K562 (cell line): ENCODE measurements around the gene CPVL. TPM values are rescaled to one million over a fixed set of nuclear protein-coding genes. Genes with fewer than 3 reads are reported as not detected.

Source experiments
- ATAC-seq: fragments of 200-7000 bp; cut with Tn5 transposase; 3 replicates; pipeline ENCODE4 v1.9.1; 2020; ENCODE audit warnings: moderate library complexity
- BruUV-seq: library from RNA; stranded (reverse); fragments of 400-500 nt; replicated peaks from 2 replicates; lab custom pipeline; 2021; lab: Mats Ljungman, UMichigan
- CTCF ChIA-PET: fragments of 300-600 bp; formaldehyde crosslinking; extraction: SDS; loops from one replicate; lab custom pipeline; 2021; ENCODE audit warnings: low intra/inter-chr PET ratio; lab: Yijun Ruan, JAX
- POLR2A ChIA-PET: fragments of 300-600, 350-650 bp; sonication (Branson Sonifier 250); formaldehyde crosslinking; extraction: SDS; loops from one replicate; lab custom pipeline; 2021; ENCODE audit warnings: antibody characterized with exemption, inconsistent platforms; lab: Yijun Ruan, JAX
- DNase-seq, 4 experiments: peaks; one replicate each; pipeline versions ENCODE4 v3.0.0 to v3.0.0-alpha.2; 2011 to 2018; ENCODE audit warnings: low spot score in 3 of 4, mixed read lengths in 3 of 4; ENCODE audit errors: extremely low read depth in 1 of 4
- FAIRE-seq: peaks from 2 replicates; lab custom pipeline; 2011; peaks lifted over from hg19 to GRCh38; lab: Jason Lieb, UNC
- H2AFZ ChIP-seq: 2 replicates; pipeline ENCODE4 v1.6.0; 2011; ENCODE audit warnings: low read depth, low read length, control low read depth, inconsistent platforms
- H3K27ac ChIP-seq: fragments of 200-600 bp; 3 replicates; pipeline ENCODE4 v1.8.0; 2011; ENCODE audit warnings: low read depth, mild to moderate bottlenecking, control low read depth, inconsistent platforms, low read length, moderate library complexity, mixed read lengths; ENCODE audit errors: extremely low read depth
- H3K27me3 ChIP-seq, 2 experiments: fragments of 300-600 bp in 1 of 2; 2 replicates in 1 of 2; 3 replicates in 1 of 2; pipeline versions ENCODE4 v1.6.0 to v1.8.0; 2011; ENCODE audit warnings: inconsistent platforms in 2 of 2, low read length in 2 of 2, mild to moderate bottlenecking in 1 of 2, mixed read lengths in 1 of 2, moderate library complexity in 1 of 2; ENCODE audit not compliant: control insufficient read depth in 2 of 2, insufficient read depth in 2 of 2
- H3K36me3 ChIP-seq: fragments of 300-600 bp; 3 replicates; pipeline ENCODE4 v1.8.0; 2011; ENCODE audit warnings: mild to moderate bottlenecking, low read length, inconsistent platforms; ENCODE audit not compliant: control insufficient read depth, insufficient read depth
- H3K4me1 ChIP-seq, 2 experiments: fragments of 200-600 bp in 1 of 2; replicated peaks in 1 of 2; 2 replicates in 1 of 2; 3 replicates in 1 of 2; pipeline versions ENCODE4 v1.5.1 to v1.8.0; 2011; ENCODE audit warnings: inconsistent platforms in 2 of 2, low read length in 2 of 2, mild to moderate bottlenecking in 1 of 2, mixed read lengths in 1 of 2, moderate library complexity in 1 of 2; ENCODE audit not compliant: control insufficient read depth in 2 of 2, insufficient read depth in 2 of 2
- H3K4me2 ChIP-seq: 2 replicates; pipeline ENCODE4 v1.6.1; 2011; ENCODE audit warnings: low read length, control low read depth, inconsistent platforms, mixed read lengths; ENCODE audit not compliant: insufficient read depth
- H3K4me3 ChIP-seq: fragments of 200-600 bp; sonication (generic), shearing (Covaris generic); 2 replicates; pipeline ENCODE4 v1.5.1; 2016; ENCODE audit warnings: control low read depth, inconsistent platforms
- H3K79me2 ChIP-seq: fragments of 200-600 bp; 3 replicates; pipeline ENCODE4 v1.8.0; 2011; ENCODE audit warnings: low read length, inconsistent platforms; ENCODE audit not compliant: control insufficient read depth, insufficient read depth
- H3K9ac ChIP-seq, 2 experiments: 2 replicates each; pipeline versions ENCODE4 v1.6.0 to v1.6.1; 2011; ENCODE audit warnings: low read depth in 2 of 2, low read length in 2 of 2, control low read depth in 1 of 2, inconsistent platforms in 1 of 2, mild to moderate bottlenecking in 1 of 2, mixed read lengths in 1 of 2; ENCODE audit not compliant: insufficient read depth in 1 of 2
- H3K9me1 ChIP-seq: one replicate; pipeline ENCODE4 v1.6.0; 2011; ENCODE audit warnings: inconsistent platforms, mild to moderate bottlenecking, low read length, moderate library complexity; ENCODE audit not compliant: control insufficient read depth, insufficient read depth
- H3K9me3 ChIP-seq: replicated peaks from 2 replicates; pipeline ENCODE4 v1.5.1; 2011; ENCODE audit warnings: low read depth, low read length, inconsistent platforms; ENCODE audit not compliant: control insufficient read depth, insufficient read depth
- H4K20me1 ChIP-seq: replicated peaks from 2 replicates; pipeline ENCODE4 v1.6.1; 2011; ENCODE audit warnings: low read length, inconsistent platforms, mixed read lengths; ENCODE audit not compliant: control insufficient read depth, insufficient read depth
- COPS2 ChIP-seq: fragments of 450-650 bp; conservative IDR thresholded peaks from 2 replicates; pipeline ENCODE4 v1.6.1; 2016; ENCODE audit warnings: mild to moderate bottlenecking, moderate library complexity
- DPF2 ChIP-seq: fragments of 450-650 bp; IDR thresholded peaks from 2 replicates; pipeline ENCODE4 v1.6.1; 2016
- ERF ChIP-seq: fragments of 450-650 bp; formaldehyde crosslinking; IDR thresholded peaks from 2 replicates; pipeline ENCODE4 v1.4.0; 2020; ENCODE audit warnings: mild to moderate bottlenecking, mixed read lengths
- GABPB1 ChIP-seq: sonication (generic); formaldehyde crosslinking; IDR thresholded peaks from 2 replicates; pipeline ENCODE4 v1.8.0; 2022; ENCODE audit warnings: mild to moderate bottlenecking, missing genetic modification reagents
- HCFC1 ChIP-seq: IDR thresholded peaks from 2 replicates; pipeline ENCODE4 v1.6.1; 2012; ENCODE audit warnings: low read depth, low read length, improper control_type of control experiment
- JUND ChIP-seq, 2 experiments: IDR thresholded peaks; 2 replicates in 1 of 2; 3 replicates in 1 of 2; pipeline ENCODE4 v1.6.1; 2011; ENCODE audit warnings: borderline replicate concordance in 2 of 2, low read depth in 2 of 2, low read length in 2 of 2, improper control_type of control experiment in 1 of 2, missing biosample characterization in 1 of 2, missing genetic modification characterization in 1 of 2, missing genetic modification reagents in 1 of 2
- RB1 ChIP-seq: fragments of 450-650 bp; IDR thresholded peaks from 2 replicates; pipeline ENCODE4 v1.6.1; 2017; ENCODE audit warnings: low read depth, mild to moderate bottlenecking
- RFX1 ChIP-seq: fragments of 450-650 bp; IDR thresholded peaks from 2 replicates; pipeline ENCODE4 v1.6.1; 2016; ENCODE audit warnings: mild to moderate bottlenecking, moderate library complexity
- ZNF12 ChIP-seq: sonication (generic); formaldehyde crosslinking; IDR thresholded peaks from 2 replicates; pipeline ENCODE4 v1.4.0; 2020; ENCODE audit warnings: mild to moderate bottlenecking, missing genetic modification reagents
- WGBS: fragments of 100-300 bp; shearing (Covaris generic); methylation state at CpG from one replicate; pipeline ENCODE4 v1.1.6; 2016; ENCODE audit warnings: low coverage, mixed read lengths; ENCODE audit not compliant: insufficient coverage; ENCODE audit errors: missing lambda C conversion rate; 5-methylcytosine and 5-hydroxymethylcytosine counted together
- in situ Hi-C: fragments of 300-500 bp; cut with MboI; formaldehyde crosslinking; loops from 4 replicates; pipeline ENCODE4 v1.15.0; 2018; ENCODE audit warnings: inconsistent platforms, mixed read lengths
- intact Hi-C: fragments of 100-400 bp; cut with micrococcal nuclease; formaldehyde crosslinking; loops from 2 replicates; pipeline ENCODE4 v1.14.2; 2022
- polyA plus RNA-seq, 8 experiments: library from polyadenylated mRNA; depleted of rRNA in 4 of 8; stranded (reverse) in 5 of 8; unstranded in 3 of 8; fragments of >200 nt; fragmentation: Nextera tagmentation in 2 of 8; fragmentation: Illumina TruSeq in 1 of 8; extraction: Ambion mirVana in 2 of 8; extraction: Trizol in 1 of 8; gene quantifications; 2 replicates each; pipeline versions ENCODE4 v1.2.1 to v1.2.3, GENCODE V29; 2011 to 2014; ENCODE audit warnings: inconsistent platforms in 1 of 8, missing spikeins in 1 of 8
- total RNA-seq, 7 experiments: library from RNA; depleted of rRNA in 6 of 7; stranded (reverse); fragments of >200 nt in 6 of 7; fragmentation: Illumina TruSeq in 2 of 7; extraction: Trizol in 2 of 7; gene quantifications; 2 replicates each; pipeline versions ENCODE4 v1.2.1 to v1.2.3, GENCODE V29; 2011 to 2021; ENCODE audit warnings: low replicate concordance in 1 of 7
- TF ChIP-seq, protein P1 (sequence below): fragments of 250-450 bp; sonication (Bioruptor Pico); IDR thresholded peaks from 2 replicates; pipeline ENCODE4 v1.8.0; 2021; ENCODE audit warnings: borderline replicate concordance, mild to moderate bottlenecking, moderate library complexity; ENCODE audit not compliant: poor library complexity, severe bottlenecking

The CPVL gene
- total and polyA plus RNA-seq, 9 of the 15 experiments (the other 6 are each of a cell fraction or from before 2014, with no cell fraction given), result 0.89 to 2.4 (median 1.5) TPM

DNA sequence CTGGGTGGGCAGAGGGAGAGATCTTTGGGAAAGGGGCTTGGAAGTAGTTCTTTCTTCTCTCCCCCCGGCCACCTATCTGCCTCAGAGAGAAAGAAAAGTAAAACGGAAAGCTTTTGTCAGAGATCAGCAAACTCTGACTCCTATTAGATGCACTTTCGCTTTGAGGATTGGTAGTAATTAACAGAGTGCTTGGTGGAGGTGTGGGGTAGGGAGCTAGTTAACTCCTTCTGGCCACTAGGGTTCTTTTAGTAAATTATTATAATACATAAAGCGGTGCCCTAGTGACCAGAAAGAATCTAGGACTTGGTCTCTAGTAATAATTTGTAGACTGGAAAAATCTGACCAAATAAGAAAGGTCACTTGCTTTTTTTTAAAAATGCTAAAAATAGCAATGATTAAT lies 54.6 kb downstream of the CPVL start:
- CTCF ChIA-PET, result no interaction called here
- intact Hi-C loops, result no loop called here
- 5% methylated on average over 4 of the region's 4 CpGs for WGBS
- ATAC-seq (no peak), FAIRE-seq (no peak)
- Histone ChIP-seq H2AFZ (no peak overlapping the region), H3K27ac (no peak overlapping the region)
- POLR2A ChIA-PET, result no interaction called here
- TF ChIP-seq GABPB1 (CRISPR knock-in tag) (no peak), ERF (CRISPR knock-in tag) (no peak), ZNF12 (CRISPR knock-in tag) (no peak), RB1 (no peak), COPS2 (no peak), HCFC1 (no peak), JUND (IDR thresholded peaks at IDR 0.05; ENCODE audit: borderline replicate concordance, low read depth, low read length) (no peak), JUND (tag; IDR thresholded peaks at IDR 0.05; ENCODE audit: borderline replicate concordance, low read depth, low read length) (no peak), DPF2 (no peak), RFX1 (no peak)
- TF ChIP-seq, protein P1, sequence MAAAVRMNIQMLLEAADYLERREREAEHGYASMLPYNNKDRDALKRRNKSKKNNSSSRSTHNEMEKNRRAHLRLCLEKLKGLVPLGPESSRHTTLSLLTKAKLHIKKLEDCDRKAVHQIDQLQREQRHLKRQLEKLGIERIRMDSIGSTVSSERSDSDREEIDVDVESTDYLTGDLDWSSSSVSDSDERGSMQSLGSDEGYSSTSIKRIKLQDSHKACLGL, result no peak
- TF ChIP-seq, all 486 proteins: peak for 0
- DNase-seq, result peak in 1 of 4 experiments; percentile 6
- H3K9ac ChIP-seq, result no peak overlapping the region
- H3K9me1 ChIP-seq, result no peaks in the 10 kb centered on the region
- H3K27me3 ChIP-seq, result peaks cover 0 to 6% of the 10 kb centered on the region in 2 experiments; a peak in 1 of 5 replicates
- H3K9me3 ChIP-seq, result no peaks in the 10 kb centered on the region
- H4K20me1 ChIP-seq, result no peaks in the 10 kb centered on the region
- no peaks in the 10 kb centered on the region for H3K79me2 ChIP-seq
- H3K4me3 ChIP-seq, result no peak overlapping the region
- in situ Hi-C loops, result no loop called here
- H3K4me2 ChIP-seq, result no peak overlapping the region
- no peaks in the 10 kb centered on the region for H3K36me3 ChIP-seq
- H3K4me1 ChIP-seq, result no peaks in the 10 kb centered on the region
- no TSS peak for BruUV-seq
